Activated CD8-positive, alpha-beta T cell treated with anti-CD3 and anti-CD28 coated beads for 36 hours (primary cell): ENCODE results near the gene UNC80. TPM values are rescaled to one million over a fixed set of nuclear protein-coding genes. Genes with fewer than 3 reads are reported as not detected.

Source experiments
- ATAC-seq: fragments of 200-7000 bp; cut with Tn5 transposase; one replicate; pipeline ENCODE4 v1.10.0; 2021; ENCODE audit warnings: mild to moderate bottlenecking, moderate library complexity
- CTCF ChIA-PET: fragments of 350-600 bp; sonication (Branson Sonifier 250); formaldehyde crosslinking; loops from one replicate; lab custom pipeline; 2021; ENCODE audit warnings: antibody characterized with exemption; lab: Charles Lee
- POLR2A ChIA-PET: fragments of 350-600 bp; sonication (Branson Sonifier 250); formaldehyde crosslinking; loops from one replicate; lab custom pipeline; 2021; ENCODE audit warnings: antibody characterized with exemption; lab: Charles Lee
- DNase-seq: peaks from one replicate; pipeline ENCODE4 v3.0.0-alpha.2; 2020
- H3K27ac Mint-ChIP-seq: one replicate; pipeline ENCODE4 v1.8.0; 2021; ENCODE audit warnings: mild to moderate bottlenecking, mixed read lengths
- H3K27me3 Mint-ChIP-seq: one replicate; pipeline ENCODE4 v1.8.0; 2021; ENCODE audit warnings: mixed read lengths
- H3K36me3 Mint-ChIP-seq: one replicate; pipeline ENCODE4 v1.8.0; 2021; ENCODE audit warnings: low read depth, mixed read lengths
- H3K4me1 Mint-ChIP-seq: one replicate; pipeline ENCODE4 v1.8.0; 2021; ENCODE audit warnings: low read depth, mixed read lengths
- H3K4me3 Mint-ChIP-seq: one replicate; pipeline ENCODE4 v1.8.0; 2021; ENCODE audit warnings: mild to moderate bottlenecking, moderate library complexity, mixed read lengths
- H3K9me3 Mint-ChIP-seq: one replicate; pipeline ENCODE4 v1.8.0; 2021; ENCODE audit warnings: mixed read lengths
- intact Hi-C: fragments of 100-400 bp; cut with micrococcal nuclease; formaldehyde crosslinking; loops from one replicate; pipeline ENCODE4 v1.10.0; 2022
- total RNA-seq, 2 experiments: library from RNA; stranded (reverse); gene quantifications; one replicate each; pipeline ENCODE4 v1.2.3, GENCODE V29; 2021
- TF ChIP-seq, protein P1 (sequence below): fragments of 200-600 bp; IDR thresholded peaks from one replicate; pipeline ENCODE4 v1.8.0; 2022; ENCODE audit warnings: antibody characterized with exemption, mild to moderate bottlenecking

The UNC80 gene
- total RNA-seq, 2 experiments from 2014 or later, result not detected

DNA sequence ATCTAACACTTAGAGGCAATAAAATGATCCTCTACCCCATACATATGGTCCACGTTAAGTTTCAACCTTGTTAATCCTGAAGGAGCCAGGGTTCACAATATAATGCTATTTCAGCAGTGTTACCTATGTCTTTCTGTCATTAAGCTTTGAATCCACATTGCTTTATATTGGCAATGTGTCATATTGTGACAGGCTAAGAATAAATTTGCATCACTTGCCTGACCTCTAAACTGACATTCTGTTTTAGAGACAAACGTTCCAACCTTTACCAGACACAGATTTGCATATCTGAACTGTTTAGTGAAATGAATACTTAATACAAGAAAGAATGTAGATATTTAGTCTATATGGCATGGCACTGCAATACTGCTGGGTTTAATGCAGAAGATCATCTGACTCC, 98.4 kb downstream of the UNC80 start:
- Mint-ChIP-seq H3K36me3 (no peaks in the 10 kb centered on the region), H3K4me3 (no peak overlapping the region), H3K4me1 (no peaks in the 10 kb centered on the region), H3K27me3 (no peaks in the 10 kb centered on the region), H3K9me3 (no peaks in the 10 kb centered on the region), H3K27ac (no peak overlapping the region)
- POLR2A ChIA-PET, result no interaction called here
- intact Hi-C loops, result no loop called here
- CTCF ChIA-PET, result no interaction called here
- TF ChIP-seq, protein P1, sequence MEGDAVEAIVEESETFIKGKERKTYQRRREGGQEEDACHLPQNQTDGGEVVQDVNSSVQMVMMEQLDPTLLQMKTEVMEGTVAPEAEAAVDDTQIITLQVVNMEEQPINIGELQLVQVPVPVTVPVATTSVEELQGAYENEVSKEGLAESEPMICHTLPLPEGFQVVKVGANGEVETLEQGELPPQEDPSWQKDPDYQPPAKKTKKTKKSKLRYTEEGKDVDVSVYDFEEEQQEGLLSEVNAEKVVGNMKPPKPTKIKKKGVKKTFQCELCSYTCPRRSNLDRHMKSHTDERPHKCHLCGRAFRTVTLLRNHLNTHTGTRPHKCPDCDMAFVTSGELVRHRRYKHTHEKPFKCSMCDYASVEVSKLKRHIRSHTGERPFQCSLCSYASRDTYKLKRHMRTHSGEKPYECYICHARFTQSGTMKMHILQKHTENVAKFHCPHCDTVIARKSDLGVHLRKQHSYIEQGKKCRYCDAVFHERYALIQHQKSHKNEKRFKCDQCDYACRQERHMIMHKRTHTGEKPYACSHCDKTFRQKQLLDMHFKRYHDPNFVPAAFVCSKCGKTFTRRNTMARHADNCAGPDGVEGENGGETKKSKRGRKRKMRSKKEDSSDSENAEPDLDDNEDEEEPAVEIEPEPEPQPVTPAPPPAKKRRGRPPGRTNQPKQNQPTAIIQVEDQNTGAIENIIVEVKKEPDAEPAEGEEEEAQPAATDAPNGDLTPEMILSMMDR, result no peak
- no peak for ATAC-seq
- DNase-seq, result no peak

DNA sequence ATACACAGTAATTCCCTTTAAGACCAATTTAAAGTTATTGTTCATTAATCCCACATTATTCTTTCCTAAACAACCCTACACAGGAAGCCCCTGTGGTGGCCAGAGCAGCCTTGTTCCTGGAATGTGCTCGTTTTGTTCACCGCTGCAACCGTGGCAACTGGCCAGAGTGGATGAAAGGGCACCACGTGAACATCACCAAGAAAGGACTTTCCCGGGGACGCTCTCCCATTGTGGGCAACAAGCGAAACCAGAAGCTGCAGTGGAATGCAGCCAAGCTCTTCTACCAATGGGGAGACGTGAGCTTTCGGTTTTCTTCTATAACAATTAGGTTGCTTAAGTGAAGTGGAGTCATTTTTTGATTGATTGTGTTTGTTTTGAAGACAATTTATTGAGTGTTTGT, 101.0 kb downstream of the UNC80 start:
- TF ChIP-seq, protein P1, result no peak
- no peaks in the 10 kb centered on the region for H3K9me3 Mint-ChIP-seq
- H3K36me3 Mint-ChIP-seq, result no peaks in the 10 kb centered on the region
- no peak for DNase-seq
- CTCF ChIA-PET, result no interaction called here
- no peak overlapping the region for H3K4me3 Mint-ChIP-seq
- no peak for ATAC-seq
- intact Hi-C loops, result no loop called here
- H3K27ac Mint-ChIP-seq, result no peak overlapping the region
- no peaks in the 10 kb centered on the region for H3K4me1 Mint-ChIP-seq
- H3K27me3 Mint-ChIP-seq, result no peaks in the 10 kb centered on the region
- POLR2A ChIA-PET, result no interaction called here

DNA sequence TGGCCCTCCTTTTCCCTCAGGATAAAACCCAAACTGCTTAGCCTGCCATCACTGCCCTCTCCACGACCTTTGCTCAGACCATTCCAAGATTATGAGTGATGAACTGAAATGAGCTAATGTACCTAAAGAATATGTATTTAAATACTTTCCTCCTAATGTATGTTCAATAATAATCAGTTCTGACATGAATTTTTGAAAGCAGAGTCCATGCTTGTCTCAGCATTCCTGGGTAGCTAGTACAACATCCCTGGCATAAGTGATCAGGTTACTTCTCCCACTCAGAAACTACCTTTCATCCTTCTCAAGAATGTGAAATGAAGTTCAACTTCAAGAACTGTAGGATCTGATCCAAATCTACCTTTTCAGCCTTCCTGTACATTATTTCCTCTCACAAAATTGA, 103.6 kb downstream of the UNC80 start:
- intact Hi-C loops, result no loop called here

DNA sequence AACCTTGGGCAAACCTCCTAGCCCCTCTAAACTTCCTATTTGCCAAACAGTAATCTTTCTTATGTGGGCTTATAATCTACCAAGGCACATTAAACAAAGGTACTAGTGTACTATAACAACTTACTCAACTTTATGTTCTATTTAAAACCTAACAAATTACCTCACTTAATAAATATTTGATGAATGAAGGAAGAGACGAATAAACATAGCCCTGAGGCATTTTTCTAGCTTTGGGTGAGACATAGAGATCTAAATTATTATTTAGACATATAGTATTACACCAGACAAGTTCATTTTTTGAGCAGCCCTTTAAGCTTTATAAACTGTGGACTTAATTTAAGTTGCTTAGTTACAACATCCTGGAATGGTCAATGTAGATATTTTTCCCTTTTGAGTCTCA, 104.6 kb downstream of the UNC80 start:
- H3K27ac Mint-ChIP-seq, result no peak overlapping the region
- no peaks in the 10 kb centered on the region for H3K9me3 Mint-ChIP-seq
- TF ChIP-seq, protein P1, result no peak
- ChIA-PET POLR2A (no interaction called here), CTCF (interaction anchor here (0.9 kb wide), 1 partner anchor 85 kb away, joined by 4 read pairs; no protein-coding TSS in a partner anchor)
- H3K4me1 Mint-ChIP-seq, result no peaks in the 10 kb centered on the region
- ATAC-seq, result no peak
- H3K4me3 Mint-ChIP-seq, result no peak overlapping the region
- no peaks in the 10 kb centered on the region for H3K36me3 Mint-ChIP-seq
- intact Hi-C loops, result no loop called here
- no peaks in the 10 kb centered on the region for H3K27me3 Mint-ChIP-seq
- DNase-seq, result no peak

More for the DNA sequence above, 103.6 kb downstream of the UNC80 start:
- TF ChIP-seq, protein P1, result no peak
- Mint-ChIP-seq H3K4me3 (no peak overlapping the region), H3K27me3 (no peaks in the 10 kb centered on the region), H3K4me1 (no peaks in the 10 kb centered on the region), H3K27ac (no peak overlapping the region), H3K9me3 (no peaks in the 10 kb centered on the region), H3K36me3 (no peaks in the 10 kb centered on the region)
- ATAC-seq, result no peak
- ChIA-PET POLR2A (interaction anchor here (0.6 kb wide), 1 partner anchor 605 kb away, joined by 3 read pairs; no protein-coding TSS in a partner anchor), CTCF (interaction anchor here (0.5 kb wide), 1 partner anchor 1467 kb away, joined by 3 read pairs; no protein-coding TSS in a partner anchor)
- DNase-seq, result no peak

DNA sequence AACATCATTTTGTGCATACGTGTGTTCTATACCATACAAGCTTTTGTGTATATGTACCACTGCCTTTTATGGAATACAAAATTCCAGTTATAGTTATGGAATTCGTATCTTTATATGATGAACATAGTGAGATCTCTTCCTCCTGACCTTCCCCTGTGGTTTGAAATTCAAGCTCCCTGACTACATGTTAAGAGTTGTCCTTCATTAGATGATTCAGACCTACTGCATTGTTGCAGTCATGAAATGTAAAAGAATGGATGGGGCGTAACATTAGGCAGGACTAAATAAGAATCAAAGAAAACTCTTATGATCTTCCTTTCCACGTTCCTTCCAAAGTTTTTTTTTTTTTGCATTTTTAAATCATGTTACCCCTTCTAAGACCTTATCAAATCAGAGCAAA, 107.1 kb downstream of the UNC80 start:
- ATAC-seq, result no peak
- no peak for DNase-seq
- no peak overlapping the region for H3K4me3 Mint-ChIP-seq
- intact Hi-C loops, result no loop called here
- ChIA-PET CTCF (no interaction called here), POLR2A (no interaction called here)
- no peaks in the 10 kb centered on the region for H3K4me1 Mint-ChIP-seq
- no peaks in the 10 kb centered on the region for H3K36me3 Mint-ChIP-seq
- no peaks in the 10 kb centered on the region for H3K27me3 Mint-ChIP-seq
- H3K27ac Mint-ChIP-seq, result no peak overlapping the region
- TF ChIP-seq, protein P1, result no peak
- H3K9me3 Mint-ChIP-seq, result no peaks in the 10 kb centered on the region
